HG02798 (cell line): ENCODE results near the gene PTGIR.

ENCODE experiments used
- ATAC-seq: cut with Tn5 transposase; IDR thresholded peaks from one replicate; pipeline ENCODE4 v1.9.1; 2021; ENCODE audit warnings: mild to moderate bottlenecking; ENCODE audit not compliant: unreplicated experiment, poor library complexity

Gene PTGIR

GRCh38 chr19:46616631-46617322 is 8.1 kb downstream of the PTGIR start:
- ATAC-seq = no peak

- ATAC-seq = no peak
These were observed 8.9 kb downstream of the PTGIR start for GRCh38 chr19:46615966-46616365.

DNA sequence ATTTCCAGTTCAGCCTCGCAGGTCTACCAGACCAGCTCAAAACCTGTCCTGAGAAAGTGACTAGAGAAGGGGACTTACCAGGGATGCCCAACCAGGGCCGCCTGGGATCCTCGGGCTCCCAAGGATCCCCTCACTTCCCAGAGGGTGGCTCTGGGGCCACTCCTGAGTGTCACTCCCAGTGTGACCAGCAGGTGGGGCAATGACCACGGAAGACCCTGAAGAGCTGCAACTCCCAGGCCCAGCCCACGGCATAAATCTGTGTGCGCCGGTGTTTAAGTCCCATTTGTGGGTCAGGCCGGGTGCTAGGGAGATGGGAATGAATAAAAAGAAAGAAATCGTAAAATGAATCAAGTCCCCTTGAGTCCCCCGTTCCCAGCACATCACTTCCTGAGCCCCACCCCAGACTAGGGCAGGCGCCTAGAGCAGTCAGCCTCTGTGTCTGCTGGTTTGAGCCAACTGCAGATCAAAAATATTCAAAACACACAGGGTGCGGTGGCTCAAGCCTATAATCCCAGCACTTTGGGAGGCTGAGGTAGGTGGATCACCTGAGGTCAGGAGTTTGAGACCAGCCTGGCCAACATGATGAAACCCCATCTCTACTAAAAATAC is 10.7 kb downstream of the PTGIR start:
- ATAC-seq = peak; percentile 62

DNA sequence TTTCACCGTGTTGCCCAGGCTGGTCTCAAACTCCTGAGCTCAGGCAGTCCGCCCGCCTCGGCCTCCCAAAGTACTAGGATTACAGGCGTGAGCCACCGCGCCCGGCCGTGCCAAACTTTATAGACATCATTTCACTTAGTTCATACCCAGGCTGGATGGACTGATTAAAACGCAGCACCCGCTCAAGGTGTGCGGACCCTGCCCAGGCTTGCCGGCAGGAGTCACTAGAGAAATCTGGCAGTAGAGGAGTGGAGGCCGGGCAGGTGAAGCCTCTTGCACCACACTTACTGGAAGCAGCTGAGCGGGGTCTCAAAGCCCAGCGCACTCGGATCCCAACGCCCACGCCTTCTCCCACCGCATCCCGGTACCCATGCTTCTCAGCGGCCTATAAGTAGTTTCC is 11.4 kb downstream of the PTGIR start:
- ATAC-seq = no peak

DNA sequence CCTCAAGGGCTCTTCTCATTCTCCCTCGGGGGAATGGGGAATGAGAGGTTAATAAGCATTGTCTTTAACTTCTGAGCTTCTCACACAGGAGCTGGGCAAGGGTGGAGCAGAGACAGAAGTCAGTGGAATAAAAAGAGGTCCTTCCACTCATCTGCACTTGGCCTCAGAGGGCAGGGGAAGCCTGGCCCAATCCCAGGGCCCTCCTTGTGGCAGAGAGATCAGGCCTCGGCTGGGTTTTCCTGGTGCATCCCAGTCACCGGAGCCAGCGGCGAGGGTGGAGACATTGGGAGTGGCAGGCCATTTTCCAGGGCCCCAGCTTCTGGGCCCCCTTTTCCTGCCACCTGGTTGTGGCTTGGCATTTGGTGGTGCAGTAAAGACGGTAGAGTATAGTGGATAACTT is 13.1 kb downstream of the PTGIR start:
- ATAC-seq = no peak

GRCh38 chr19:46610851-46611770 is 13.8 kb downstream of the PTGIR start:
- no peak for ATAC-seq

DNA sequence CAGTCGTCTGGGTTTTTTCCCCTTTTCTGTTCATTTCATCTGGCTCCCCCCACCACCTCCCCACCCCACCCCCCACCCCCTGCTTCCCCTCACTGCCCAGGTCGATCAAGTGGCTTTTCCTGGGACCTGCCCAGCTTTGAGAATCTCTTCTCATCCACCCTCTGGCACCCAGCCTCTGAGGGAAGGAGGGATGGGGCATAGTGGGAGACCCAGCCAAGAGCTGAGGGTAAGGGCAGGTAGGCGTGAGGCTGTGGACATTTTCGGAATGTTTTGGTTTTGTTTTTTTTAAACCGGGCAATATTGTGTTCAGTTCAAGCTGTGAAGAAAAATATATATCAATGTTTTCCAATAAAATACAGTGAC is 14.5 kb downstream of the PTGIR start:
- no peak for ATAC-seq

GRCh38 chr19:46609511-46610412 is 15.1 kb downstream of the PTGIR start:
- no peak for ATAC-seq

GRCh38 chr19:46608581-46609345 is 16.1 kb downstream of the PTGIR start:
- no peak for ATAC-seq

DNA sequence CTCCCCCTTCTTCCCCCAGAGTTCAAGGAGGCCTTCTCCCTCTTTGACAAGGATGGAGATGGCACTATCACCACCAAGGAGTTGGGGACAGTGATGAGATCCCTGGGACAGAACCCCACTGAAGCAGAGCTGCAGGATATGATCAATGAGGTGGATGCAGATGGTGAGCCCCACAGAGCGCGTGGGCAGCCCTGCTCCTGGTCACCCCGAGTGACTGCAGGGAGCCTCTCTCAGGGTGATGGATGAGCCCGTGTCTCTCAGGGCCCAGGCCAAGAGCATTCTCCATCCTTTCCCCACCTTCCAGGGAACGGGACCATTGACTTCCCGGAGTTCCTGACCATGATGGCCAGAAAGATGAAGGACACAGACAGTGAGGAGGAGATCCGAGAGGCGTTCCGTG is 16.7 kb downstream of the PTGIR start:
- no peak for ATAC-seq

GRCh38 chr19:46607448-46607841 is 17.4 kb downstream of the PTGIR start:
- no peak for ATAC-seq

DNA sequence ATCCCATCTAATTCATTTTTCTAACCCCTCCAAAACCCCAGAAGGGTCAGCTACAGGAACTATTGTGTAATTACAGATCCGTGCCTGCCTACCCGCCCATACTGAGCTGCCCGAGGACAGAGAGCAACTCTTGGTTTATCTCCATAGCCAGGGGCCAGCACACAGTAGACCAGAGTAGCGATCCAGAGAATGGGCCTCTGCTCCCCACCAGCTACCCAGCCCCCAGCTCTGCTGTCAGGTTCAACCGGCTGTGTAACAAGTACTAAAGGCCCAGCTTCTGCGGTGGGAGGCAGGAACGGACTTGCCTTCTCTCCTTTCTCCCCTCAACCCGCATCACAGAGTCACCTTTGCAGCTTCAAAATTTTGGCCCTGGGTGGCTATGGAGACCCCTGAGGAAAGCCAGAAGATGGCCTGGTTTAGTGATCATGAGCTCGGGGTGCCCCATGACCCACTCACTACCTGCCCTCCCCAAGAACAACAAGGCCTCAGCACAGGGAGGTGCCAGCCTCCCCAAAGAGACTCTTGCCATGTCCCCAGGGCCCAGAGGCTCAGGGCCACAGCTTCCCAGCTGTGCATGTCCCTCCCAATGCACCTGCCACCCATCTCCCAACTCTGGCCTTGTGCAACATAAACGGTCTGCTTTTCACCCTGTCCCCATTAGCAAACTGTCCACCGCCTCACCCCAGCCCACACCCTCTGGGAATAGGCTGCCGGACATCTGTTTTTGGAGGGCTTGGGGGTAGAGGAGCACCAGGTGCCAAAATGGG is 18.0 kb downstream of the PTGIR start:
- no peak for ATAC-seq

DNA sequence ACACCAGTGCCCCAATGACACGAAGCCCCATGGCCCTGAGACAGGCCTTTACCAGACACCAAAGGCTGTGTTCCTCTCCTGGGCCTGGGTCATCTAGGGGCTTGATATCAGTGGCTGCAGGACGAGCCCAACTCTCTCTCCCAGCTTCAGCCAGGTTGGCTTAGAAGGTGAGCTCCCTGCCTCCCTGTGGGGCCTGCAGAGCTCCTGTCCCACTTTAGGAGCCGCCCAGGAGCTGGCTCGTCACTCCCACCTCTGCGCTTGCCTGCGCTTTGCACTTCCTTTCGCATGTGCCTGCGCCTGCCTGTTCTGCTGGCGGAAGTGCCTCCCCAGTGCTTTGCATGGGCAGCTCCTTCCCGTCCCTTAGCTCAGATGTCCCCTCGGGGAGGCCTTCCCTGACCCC is 18.9 kb downstream of the PTGIR start:
- no peak for ATAC-seq

DNA sequence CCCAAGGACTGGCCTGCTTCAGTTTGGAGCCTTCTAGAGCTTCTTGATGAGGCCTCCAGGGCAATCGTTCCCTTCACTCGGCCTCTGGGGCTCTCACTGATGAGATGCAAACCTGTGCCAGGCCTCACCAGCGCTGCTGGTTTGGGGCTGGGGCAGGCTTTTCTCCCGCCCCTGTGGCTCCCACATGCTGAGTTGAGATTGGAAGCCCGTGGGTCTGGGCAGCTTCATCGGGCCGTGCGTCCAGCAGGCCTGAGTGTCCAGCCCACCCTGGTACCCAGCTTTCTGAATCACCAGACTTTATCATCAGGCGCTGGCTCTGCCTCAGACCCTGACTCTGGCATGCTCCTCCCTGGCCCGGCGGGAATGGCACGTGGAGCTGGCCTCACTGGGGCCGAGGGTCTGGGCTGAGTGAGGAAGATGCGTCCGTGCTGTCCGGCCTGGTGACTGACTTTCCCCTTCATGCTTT is 19.5 kb downstream of the PTGIR start:
- ATAC-seq = no peak

DNA sequence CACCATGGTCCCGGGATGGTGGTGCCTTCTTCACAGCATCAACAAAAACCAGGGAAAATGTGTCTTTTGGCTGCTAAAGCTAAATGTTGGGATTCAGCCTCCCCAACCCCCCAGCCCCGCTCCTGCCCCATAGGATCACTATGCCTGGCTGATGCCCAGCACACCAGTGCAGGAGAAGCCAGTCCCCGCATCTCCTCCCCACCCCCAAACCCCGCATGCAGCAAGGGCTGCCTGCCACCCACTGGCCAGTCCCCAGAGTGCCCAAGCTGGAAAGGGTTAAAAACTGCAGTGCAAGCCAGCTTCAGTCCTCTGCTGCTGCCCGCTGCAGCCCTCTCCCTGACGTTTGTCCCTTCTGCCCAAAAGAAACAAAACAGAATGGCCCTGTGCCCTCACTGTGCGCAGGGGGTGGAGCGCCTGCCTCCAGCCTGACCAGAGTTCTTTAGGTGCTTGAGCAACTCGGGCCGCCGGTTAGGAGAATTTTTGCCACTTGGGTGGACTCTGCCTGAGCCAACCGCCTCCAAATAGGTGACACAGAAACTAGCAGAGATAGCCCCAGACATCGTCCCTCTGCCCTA is 20.0 kb downstream of the PTGIR start:
- ATAC-seq = no peak

- ATAC-seq = no peak
These were observed 21.1 kb downstream of the PTGIR start for GRCh38 chr19:46603752-46604231.

DNA sequence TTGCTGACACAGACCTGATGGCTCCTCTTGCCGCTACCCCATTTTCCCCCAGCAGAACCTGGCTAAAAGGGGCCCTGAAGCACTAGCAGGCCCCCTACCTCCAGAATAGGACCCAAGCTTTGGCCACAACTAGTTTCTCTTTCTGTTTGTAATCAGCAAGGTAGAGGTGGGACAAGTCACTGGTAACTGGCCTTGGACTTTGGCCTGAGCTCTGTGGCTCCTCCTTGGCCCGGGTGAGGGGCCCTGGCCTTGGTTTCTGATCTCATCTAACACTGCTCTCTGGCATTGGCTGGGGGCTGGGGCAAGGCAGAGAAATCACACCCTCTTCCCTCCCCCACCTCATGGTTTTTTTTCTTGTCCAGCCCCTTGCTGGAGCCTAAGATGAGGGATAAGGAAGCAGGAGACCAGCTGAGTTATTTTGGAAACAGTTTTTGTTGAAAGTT is 21.7 kb downstream of the PTGIR start:
- no peak for ATAC-seq
